Measurements from ENCODE around the gene FOXRED2.

FOXRED2 gene

DNA sequence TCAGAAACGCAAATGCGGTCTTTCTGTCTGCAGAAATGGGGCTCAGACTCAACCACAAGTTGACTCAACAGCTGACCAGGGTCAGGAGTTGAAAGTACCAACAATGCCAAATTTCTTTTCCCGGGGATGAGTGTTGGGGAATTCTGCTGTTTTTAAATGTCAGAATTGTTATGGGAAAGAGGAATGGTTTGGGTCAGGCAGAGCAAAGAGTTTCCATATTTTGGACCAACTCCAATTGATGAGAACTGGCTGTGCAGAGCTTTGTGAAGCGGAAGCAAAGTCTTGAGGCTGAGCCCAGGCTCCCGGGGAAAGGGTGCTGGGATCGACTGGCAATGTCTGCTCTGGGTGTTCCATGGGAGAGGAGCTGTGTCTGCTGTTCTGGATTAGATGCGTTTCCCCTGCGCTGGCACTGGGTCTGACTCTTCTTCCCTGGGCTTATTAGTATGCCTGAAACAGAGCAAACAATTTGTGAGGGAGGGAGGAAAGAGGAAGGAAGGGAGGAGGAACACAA lies 61.6 kb downstream of the FOXRED2 start:
- DNase-seq: no peak

DNA sequence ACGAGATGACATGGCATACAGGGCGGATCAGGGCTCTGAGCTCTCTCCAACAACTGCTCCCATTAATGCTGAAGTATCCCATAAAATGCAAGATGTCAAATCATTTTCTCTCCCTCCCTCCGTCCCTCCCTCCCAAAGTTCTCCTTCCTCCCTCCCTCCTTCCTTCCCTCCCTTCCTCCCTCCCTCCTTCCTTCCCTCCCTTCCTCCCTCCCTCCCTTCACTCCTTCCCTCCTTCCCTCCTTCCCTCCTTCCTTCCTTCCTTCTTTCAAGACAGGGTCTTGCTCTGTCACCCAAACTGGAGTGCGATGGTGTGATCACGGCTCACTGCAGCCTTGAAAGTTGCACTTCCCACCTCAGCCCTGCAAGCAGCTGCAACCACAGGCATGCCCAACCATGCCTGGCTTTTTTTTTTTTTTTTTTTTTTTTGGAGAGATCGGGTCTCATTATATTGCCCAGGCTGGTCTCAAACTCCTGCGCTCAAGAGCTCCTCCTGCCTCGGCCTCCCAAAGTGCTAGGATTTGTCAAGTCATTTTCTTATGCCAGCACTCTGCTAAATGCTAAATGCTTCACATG lies 63.6 kb downstream of the FOXRED2 start:
- no peak for DNase-seq

DNA sequence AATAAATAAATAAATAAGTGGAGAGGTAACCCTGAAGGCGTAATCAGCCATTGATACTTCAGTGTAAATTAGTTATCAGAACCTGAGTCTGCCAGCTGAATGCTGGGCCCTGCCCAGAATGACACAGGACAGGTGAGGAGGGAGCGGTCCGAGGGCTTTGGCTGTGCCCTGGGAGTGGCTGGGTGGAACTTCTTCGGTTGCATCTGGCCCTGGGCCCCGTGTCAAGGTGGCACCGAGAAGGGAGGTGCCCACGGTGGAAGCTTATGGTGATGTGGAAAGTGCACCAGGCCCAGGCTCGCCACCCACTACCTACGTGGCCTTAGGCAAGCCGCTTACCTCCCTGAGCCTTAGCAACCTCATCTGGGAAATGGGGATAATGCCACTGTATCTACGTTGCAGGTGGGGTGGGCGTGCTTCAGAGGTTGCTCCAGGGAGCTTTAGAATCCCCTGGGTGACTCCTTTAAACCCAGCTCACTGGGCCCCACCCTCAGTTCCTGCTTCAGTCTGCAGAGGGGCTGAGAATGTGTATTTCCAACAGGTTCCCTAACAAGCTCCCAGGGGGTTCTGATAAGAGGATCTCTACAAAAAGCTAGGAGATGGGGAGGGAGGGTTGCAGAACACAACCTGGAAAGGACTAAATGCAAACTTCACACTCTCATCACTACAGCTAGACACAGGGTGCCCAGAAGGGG lies 64.2 kb downstream of the FOXRED2 start:
- DNase-seq: no peak

- no peak for DNase-seq
These were observed 66.3 kb downstream of the FOXRED2 start for GRCh38 chr22:36440429-36441002.

DNA sequence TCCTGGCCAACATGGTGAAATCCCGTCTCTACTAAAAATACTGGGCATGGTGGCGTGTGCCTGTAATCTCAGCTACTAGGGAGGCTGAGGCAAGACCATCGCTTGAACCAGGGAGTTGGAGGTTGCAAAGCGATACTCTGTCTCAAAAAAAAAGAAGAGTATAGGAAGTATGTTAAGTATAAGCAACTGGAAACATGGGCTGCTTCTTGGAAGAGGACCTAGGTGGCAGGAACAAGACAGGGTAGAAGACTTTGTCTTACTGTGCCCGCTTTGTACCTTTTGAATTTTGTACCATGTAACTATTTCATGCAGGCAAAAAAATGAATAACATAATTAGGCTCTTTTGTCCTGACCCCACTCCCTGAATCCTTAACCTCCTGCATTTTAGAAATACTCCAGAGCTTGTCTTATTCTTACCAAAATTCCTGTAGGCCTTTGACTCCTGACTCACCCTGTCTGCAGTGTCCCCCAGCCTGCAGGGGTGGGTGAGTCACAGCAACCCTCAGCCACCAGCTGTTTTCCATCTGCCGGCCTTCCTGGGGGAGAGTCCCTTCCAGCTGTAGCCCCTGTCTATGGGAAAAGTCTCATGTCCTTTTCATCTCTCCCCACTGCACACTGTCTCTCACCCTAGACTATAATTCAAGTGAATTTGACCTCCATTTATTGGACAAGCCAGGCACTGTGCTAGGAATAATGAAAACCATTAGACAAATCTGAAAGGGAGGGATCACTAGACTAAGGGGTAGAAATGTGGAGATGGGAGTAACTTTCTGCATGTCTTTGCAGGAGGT lies 67.2 kb downstream of the FOXRED2 start:
- DNase-seq: peak; percentile 53

All from activated CD4-positive, alpha-beta T cell treated with anti-CD3 and anti-CD28 coated beads for 48 hours (primary cell).